ENCODE data around the gene EFCAB8.

DNA sequence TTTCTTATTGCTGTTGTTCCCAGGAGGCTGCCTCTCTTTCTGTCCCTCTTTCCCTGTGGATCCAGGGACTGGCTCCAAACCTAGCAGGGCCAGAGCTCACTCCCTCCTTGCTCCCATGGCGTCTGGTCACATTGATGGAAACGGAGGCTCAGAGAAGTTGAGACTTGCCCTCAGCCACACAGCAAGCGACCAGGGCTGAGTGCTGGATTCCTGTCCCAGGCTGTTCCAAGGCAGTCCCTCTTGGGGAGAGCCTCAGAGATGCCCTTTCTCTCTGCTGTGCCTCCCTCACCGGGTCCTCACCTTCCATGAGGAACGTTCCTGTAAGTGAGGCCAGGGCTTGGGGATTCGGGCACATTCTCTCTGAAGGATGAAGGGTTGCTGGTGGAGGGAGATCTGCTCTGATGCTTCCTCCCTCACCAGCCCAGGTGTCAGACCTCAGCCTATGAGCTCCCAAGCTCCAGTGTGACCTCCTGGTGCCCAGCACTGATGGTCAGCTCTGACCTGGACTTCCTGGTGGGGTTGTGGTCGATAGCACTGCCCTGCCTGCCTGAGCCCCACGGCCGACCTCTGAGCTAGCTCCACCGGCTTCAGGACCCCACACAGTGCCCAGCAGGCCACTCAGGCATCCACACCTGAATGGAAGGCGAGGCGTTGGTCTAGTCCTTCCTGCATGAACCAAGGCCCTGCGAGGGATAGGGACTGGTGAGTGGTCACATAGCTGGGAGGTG is 118.7 kb downstream of the EFCAB8 start:
- TF ChIP-seq, protein P1, sequence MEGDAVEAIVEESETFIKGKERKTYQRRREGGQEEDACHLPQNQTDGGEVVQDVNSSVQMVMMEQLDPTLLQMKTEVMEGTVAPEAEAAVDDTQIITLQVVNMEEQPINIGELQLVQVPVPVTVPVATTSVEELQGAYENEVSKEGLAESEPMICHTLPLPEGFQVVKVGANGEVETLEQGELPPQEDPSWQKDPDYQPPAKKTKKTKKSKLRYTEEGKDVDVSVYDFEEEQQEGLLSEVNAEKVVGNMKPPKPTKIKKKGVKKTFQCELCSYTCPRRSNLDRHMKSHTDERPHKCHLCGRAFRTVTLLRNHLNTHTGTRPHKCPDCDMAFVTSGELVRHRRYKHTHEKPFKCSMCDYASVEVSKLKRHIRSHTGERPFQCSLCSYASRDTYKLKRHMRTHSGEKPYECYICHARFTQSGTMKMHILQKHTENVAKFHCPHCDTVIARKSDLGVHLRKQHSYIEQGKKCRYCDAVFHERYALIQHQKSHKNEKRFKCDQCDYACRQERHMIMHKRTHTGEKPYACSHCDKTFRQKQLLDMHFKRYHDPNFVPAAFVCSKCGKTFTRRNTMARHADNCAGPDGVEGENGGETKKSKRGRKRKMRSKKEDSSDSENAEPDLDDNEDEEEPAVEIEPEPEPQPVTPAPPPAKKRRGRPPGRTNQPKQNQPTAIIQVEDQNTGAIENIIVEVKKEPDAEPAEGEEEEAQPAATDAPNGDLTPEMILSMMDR (IDR thresholded peaks at IDR 0.05): no peak
- no peak for TF ChIP-seq POLR2A (IDR thresholded peaks at IDR 0.05)

All from body of pancreas (tissue), 4 donors.